Fibroblast of lung (primary cell): ENCODE results near the gene BIN1. TPM values are rescaled to one million over a fixed set of nuclear protein-coding genes. Genes with fewer than 3 reads are reported as not detected.

Source experiments
- DNase-seq, 2 donors: peaks; one replicate each; pipeline versions ENCODE4 v3.0.0 to v3.0.0-alpha.2; 2010; ENCODE audit warnings: low read depth in 2 of 2
- H2AFZ ChIP-seq: 2 replicates; pipeline ENCODE4 v1.5.1; 2012; ENCODE audit warnings: low read length, control low read depth, inconsistent platforms
- H3K27ac ChIP-seq: 2 replicates; pipeline ENCODE4 v1.5.1; 2011; ENCODE audit warnings: low read length, control low read depth; ENCODE audit not compliant: insufficient read depth
- H3K27me3 ChIP-seq: 2 replicates; pipeline ENCODE4 v1.5.1; 2011; ENCODE audit warnings: mild to moderate bottlenecking, low read length; ENCODE audit not compliant: control insufficient read depth, insufficient read depth
- H3K36me3 ChIP-seq: 2 replicates; pipeline ENCODE4 v1.5.1; 2011; ENCODE audit warnings: low read length; ENCODE audit not compliant: control insufficient read depth, insufficient read depth
- H3K4me1 ChIP-seq: 2 replicates; pipeline ENCODE4 v1.5.1; 2011; ENCODE audit warnings: low read length; ENCODE audit not compliant: control insufficient read depth, insufficient read depth; ENCODE audit errors: extremely low read depth
- H3K4me2 ChIP-seq: 2 replicates; pipeline ENCODE4 v1.5.1; 2011; ENCODE audit warnings: low read length, control low read depth; ENCODE audit not compliant: insufficient read depth; ENCODE audit errors: extremely low read depth
- H3K4me3 ChIP-seq, 4 experiments: fragments of 200-600 bp in 1 of 4; sonication (generic) in 1 of 4; replicated peaks in 1 of 4; 2 replicates each; pipeline ENCODE4 v1.5.1; 2011 to 2016; ENCODE audit warnings: low read length in 4 of 4, low read depth in 3 of 4, mild to moderate bottlenecking in 3 of 4, control low read depth in 2 of 4, inconsistent platforms in 1 of 4, mixed read lengths in 1 of 4; ENCODE audit not compliant: insufficient read depth in 1 of 4; ENCODE audit errors: control extremely low read depth in 1 of 4
- H3K79me2 ChIP-seq: 2 replicates; pipeline ENCODE4 v1.5.1; 2012; ENCODE audit warnings: mild to moderate bottlenecking, low read length, inconsistent platforms; ENCODE audit not compliant: control insufficient read depth, insufficient read depth
- H3K9ac ChIP-seq: 2 replicates; pipeline ENCODE4 v1.5.1; 2011; ENCODE audit warnings: mild to moderate bottlenecking, low read length, control low read depth; ENCODE audit not compliant: insufficient read depth
- H3K9me3 ChIP-seq: 2 replicates; pipeline ENCODE4 v1.5.1; 2012; ENCODE audit warnings: low read depth, low read length; ENCODE audit not compliant: control insufficient read depth, insufficient read depth
- H4K20me1 ChIP-seq: 2 replicates; pipeline ENCODE4 v1.5.1; 2011; ENCODE audit warnings: low read length; ENCODE audit not compliant: control insufficient read depth, insufficient read depth; ENCODE audit errors: extremely low read depth
- CTCF ChIP-seq, 2 donors: IDR thresholded peaks in 1 of 2; conservative IDR thresholded peaks in 1 of 2; 1 replicate in 1 of 2; 2 replicates in 1 of 2; pipeline ENCODE4 v1.5.1; 2011 to 2012; ENCODE audit warnings: low read length in 2 of 2, control low read depth in 1 of 2, inconsistent platforms in 1 of 2, low read depth in 1 of 2, mild to moderate bottlenecking in 1 of 2
- EZH2 ChIP-seq: IDR thresholded peaks from 2 replicates; pipeline ENCODE4 v1.5.1; 2012; ENCODE audit warnings: low read length, control low read depth, mild to moderate bottlenecking; ENCODE audit errors: missing control alignments
- polyA plus RNA-seq, 2 donors: library from polyadenylated mRNA; depleted of rRNA in 1 of 2; stranded (reverse) in 1 of 2; unstranded in 1 of 2; fragments of >200 nt; gene quantifications; 2 replicates each; pipeline ENCODE4 v1.2.1, GENCODE V29; 2011 to 2012; ENCODE audit warnings: missing spikeins in 1 of 2
- total RNA-seq: library from RNA; depleted of rRNA; stranded (reverse); fragments of >200 nt; gene quantifications from 2 replicates; pipeline ENCODE4 v1.2.1, GENCODE V29; 2014

BIN1 gene
- total and polyA plus RNA-seq, 2 donors (not counting 1 experiment from before 2014, with no cell fraction given): 17.3 to 68.7 TPM

GRCh38 chr2:127071901-127072328, 35.0 kb downstream of the BIN1 start:
- H3K4me3 ChIP-seq: no peak overlapping the region
- H3K27ac ChIP-seq: no peak overlapping the region
- no peak for DNase-seq
- H3K9ac ChIP-seq: no peak overlapping the region
- H4K20me1 ChIP-seq: no peaks in the 10 kb centered on the region
- no peaks in the 10 kb centered on the region for H3K27me3 ChIP-seq
- H3K4me1 ChIP-seq: no peaks in the 10 kb centered on the region
- no peaks in the 10 kb centered on the region for H3K79me2 ChIP-seq
- H3K9me3 ChIP-seq: no peaks in the 10 kb centered on the region
- no peak overlapping the region for H2AFZ ChIP-seq
- TF ChIP-seq CTCF (conservative IDR thresholded peaks at IDR 0.05 in 1 of 2, IDR thresholded peaks at IDR 0.05 in 1 of 2; ENCODE audit: low read depth in 1 of 2, low read length in 2 of 2) (no peak), EZH2 (no peak)
- H3K36me3 ChIP-seq: peaks cover 8% of the 10 kb centered on the region
- H3K4me2 ChIP-seq: no peak overlapping the region

DNA sequence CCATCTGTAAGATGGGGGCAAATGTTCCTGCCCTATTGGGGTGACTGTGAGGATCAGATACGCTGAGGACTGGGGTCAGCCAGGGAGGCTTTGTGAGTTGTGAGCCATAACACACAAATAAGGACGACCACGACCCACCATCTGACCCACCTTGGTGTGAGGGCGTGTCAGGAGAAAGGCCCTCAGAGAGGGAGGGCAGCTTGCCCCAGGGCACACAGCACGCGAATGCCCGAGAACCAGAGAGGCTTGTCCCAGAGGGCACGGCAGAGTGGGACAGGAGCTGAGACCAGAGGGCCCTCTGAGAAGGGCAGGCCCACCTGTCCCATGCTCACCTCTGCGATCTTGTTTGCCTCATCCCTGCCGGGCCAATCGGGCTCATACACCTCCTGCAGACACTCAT, 36.7 kb downstream of the BIN1 start:
- no peak overlapping the region for H3K27ac ChIP-seq
- no peak overlapping the region for H2AFZ ChIP-seq
- peaks cover 8% of the 10 kb centered on the region for H3K36me3 ChIP-seq
- TF ChIP-seq CTCF (conservative IDR thresholded peaks at IDR 0.05 in 1 of 2, IDR thresholded peaks at IDR 0.05 in 1 of 2; ENCODE audit: low read depth in 1 of 2, low read length in 2 of 2) (no peak), EZH2 (no peak)
- peaks cover 4% of the 10 kb centered on the region for H3K4me1 ChIP-seq
- H3K27me3 ChIP-seq: no peaks in the 10 kb centered on the region
- H3K4me2 ChIP-seq: no peak overlapping the region
- H3K79me2 ChIP-seq: no peaks in the 10 kb centered on the region
- DNase-seq: no peak
- no peaks in the 10 kb centered on the region for H3K9me3 ChIP-seq
- no peaks in the 10 kb centered on the region for H4K20me1 ChIP-seq
- H3K9ac ChIP-seq: no peak overlapping the region
- no peak overlapping the region for H3K4me3 ChIP-seq

DNA sequence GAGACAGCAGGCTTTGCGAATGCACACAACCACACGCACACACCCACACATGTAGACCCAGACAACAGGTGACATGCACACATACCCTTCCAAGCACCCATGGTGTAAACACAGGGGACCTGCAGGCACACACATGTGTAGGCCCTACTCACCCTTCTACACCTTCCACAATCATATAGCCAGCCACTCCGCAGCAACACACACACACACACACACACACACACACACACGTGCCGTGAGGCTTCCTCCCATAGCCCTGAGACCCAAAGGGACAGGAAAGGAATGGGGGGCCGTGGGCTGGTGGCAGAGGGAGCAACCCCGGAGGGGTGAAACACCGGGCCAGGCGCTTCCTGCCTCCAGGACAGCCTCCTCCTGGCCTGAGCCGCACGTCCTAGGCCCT, 37.4 kb downstream of the BIN1 start:
- H3K4me3 ChIP-seq: no peak overlapping the region
- H3K36me3 ChIP-seq: peaks cover 8% of the 10 kb centered on the region
- H3K4me1 ChIP-seq: peaks cover 9% of the 10 kb centered on the region
- no peaks in the 10 kb centered on the region for H3K27me3 ChIP-seq
- H3K9ac ChIP-seq: no peak overlapping the region
- H4K20me1 ChIP-seq: no peaks in the 10 kb centered on the region
- H3K9me3 ChIP-seq: no peaks in the 10 kb centered on the region
- H3K79me2 ChIP-seq: no peaks in the 10 kb centered on the region
- TF ChIP-seq CTCF (conservative IDR thresholded peaks at IDR 0.05 in 1 of 2, IDR thresholded peaks at IDR 0.05 in 1 of 2; ENCODE audit: low read depth in 1 of 2, low read length in 2 of 2) (no peak), EZH2 (no peak)
- no peak overlapping the region for H2AFZ ChIP-seq
- H3K27ac ChIP-seq: no peak overlapping the region
- DNase-seq: no peak
- no peak overlapping the region for H3K4me2 ChIP-seq
